Gastroesophageal sphincter (tissue), 3 donors: ENCODE measurements around the gene TMEM266.

ENCODE experiments used
- EP300 ChIP-seq: sonication (generic); formaldehyde crosslinking; IDR thresholded peaks from one replicate; pipeline ENCODE4 v1.6.1; 2017; ENCODE audit warnings: antibody characterized with exemption, mild to moderate bottlenecking
- TF ChIP-seq, protein P1 (sequence below), 4 experiments: fragments of 200-600 bp in 2 of 4; fragments of 450-650 bp in 2 of 4; sonication (generic) in 1 of 4; IDR thresholded peaks; one replicate each; pipeline ENCODE4 v1.5.1; 2017 to 2019; ENCODE audit warnings: antibody characterized with exemption in 4 of 4, mild to moderate bottlenecking in 2 of 4, moderate library complexity in 2 of 4

DNA sequence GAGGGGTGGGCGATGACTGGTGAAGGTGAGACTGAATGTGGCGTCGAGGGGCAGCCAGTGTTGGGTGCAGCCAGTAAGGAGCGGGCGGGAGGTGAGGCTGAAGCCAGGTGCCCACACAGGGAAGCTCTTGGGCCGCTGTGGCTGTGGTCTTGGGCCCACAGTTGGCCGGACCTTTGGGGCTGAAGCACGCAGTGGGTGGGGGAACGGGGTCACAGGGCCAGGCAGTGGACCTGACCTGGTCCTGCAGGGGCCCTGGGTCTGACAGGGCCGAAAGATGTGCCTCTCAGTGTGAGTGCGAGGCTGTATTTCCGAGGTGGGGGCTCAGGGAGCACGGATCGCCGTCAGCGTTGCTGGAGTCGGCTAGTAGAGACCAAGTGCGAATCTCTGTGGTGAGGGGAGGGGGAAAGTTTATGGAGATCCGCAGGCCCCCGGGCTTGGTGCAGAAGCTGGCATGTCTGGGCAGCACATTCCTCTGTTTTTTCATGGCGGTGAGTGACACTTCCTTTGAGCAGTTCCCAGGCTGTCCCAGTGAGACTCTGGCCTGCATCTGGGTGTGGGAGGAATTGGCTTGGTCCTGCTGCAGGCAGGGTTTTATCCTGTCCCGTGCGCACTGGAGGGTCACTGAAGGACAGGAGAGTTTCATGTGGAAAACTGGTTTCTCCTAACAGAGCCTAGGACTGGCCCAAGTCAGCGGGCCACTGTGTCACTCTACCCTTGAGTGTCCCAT, 100.8 kb downstream of the TMEM266 start:
- TF ChIP-seq, protein P1, sequence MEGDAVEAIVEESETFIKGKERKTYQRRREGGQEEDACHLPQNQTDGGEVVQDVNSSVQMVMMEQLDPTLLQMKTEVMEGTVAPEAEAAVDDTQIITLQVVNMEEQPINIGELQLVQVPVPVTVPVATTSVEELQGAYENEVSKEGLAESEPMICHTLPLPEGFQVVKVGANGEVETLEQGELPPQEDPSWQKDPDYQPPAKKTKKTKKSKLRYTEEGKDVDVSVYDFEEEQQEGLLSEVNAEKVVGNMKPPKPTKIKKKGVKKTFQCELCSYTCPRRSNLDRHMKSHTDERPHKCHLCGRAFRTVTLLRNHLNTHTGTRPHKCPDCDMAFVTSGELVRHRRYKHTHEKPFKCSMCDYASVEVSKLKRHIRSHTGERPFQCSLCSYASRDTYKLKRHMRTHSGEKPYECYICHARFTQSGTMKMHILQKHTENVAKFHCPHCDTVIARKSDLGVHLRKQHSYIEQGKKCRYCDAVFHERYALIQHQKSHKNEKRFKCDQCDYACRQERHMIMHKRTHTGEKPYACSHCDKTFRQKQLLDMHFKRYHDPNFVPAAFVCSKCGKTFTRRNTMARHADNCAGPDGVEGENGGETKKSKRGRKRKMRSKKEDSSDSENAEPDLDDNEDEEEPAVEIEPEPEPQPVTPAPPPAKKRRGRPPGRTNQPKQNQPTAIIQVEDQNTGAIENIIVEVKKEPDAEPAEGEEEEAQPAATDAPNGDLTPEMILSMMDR (IDR thresholded peaks at IDR 0.05) = no peak
- TF ChIP-seq EP300 = no peak
